ENCODE measurements around the gene KRABD2.
A peak's percentile ranks its signal among the peaks of the same experiment; 100 is the strongest.
"Not testable (repeated sequence)": the region's sequence is repeated elsewhere in the genome, so short reads cannot be mapped to it uniquely, and the experiment has no call there.

Gene KRABD2

GRCh38 chr17:8382880-8383142 lies 6.3 kb upstream of the KRABD2 start:
- no peak for DNase-seq
- Histone ChIP-seq H3K27me3 (no peaks in the 10 kb centered on the region), H3K27ac (peak overlapping the region; percentile 91 to 95 (median 93)), H3K4me1 (peaks cover 16 to 46% (median 34%) of the 10 kb centered on the region in 4 donors), H3K4me3 (peak overlapping the region; percentile 36 to 71 (median 58)), H3K36me3 (peaks cover 0 to 38% (median 8%) of the 10 kb centered on the region in 4 donors), H3K9me3 (no peaks in the 10 kb centered on the region)
- 0% methylated on average over 3 to 15 of the region's 15 CpGs for WGBS, 2 donors (ENCODE audit: low coverage in 1 of 2)
- intact Hi-C loops (cut with DNase I; ENCODE audit: low total_unique reads) (no loop called here), in situ Hi-C loops (cut with MboI; ENCODE audit: low pct_ligation_motif_present in 1 of 4, low pct_unique_long_range_greater_than_20kb in 1 of 4, low sequenced_read_pairs in 3 of 4) (no loop called here)
- TF ChIP-seq EP300 (IDR thresholded peaks at IDR 0.05; ENCODE audit: low read depth) (no peak), POLR2A (IDR thresholded peaks at IDR 0.05) (no peak), CTCF (IDR thresholded peaks at IDR 0.05) (no peak), POLR2AphosphoS5 (IDR thresholded peaks at IDR 0.05) (no peak)

- Histone ChIP-seq H3K4me1 (peaks cover 16 to 52% (median 35%) of the 10 kb centered on the region in 4 donors), H3K9me3 (no peaks in the 10 kb centered on the region), H3K36me3 (peaks cover 0 to 41% (median 9%) of the 10 kb centered on the region in 4 donors), H3K27ac (peak overlapping the region; percentile 91 to 95 (median 93)), H3K27me3 (no peaks in the 10 kb centered on the region), H3K4me3 (peak overlapping the region; percentile 36 to 71 (median 58))
- TF ChIP-seq POLR2AphosphoS5 (IDR thresholded peaks at IDR 0.05) (no peak), POLR2A (IDR thresholded peaks at IDR 0.05) (no peak), CTCF (IDR thresholded peaks at IDR 0.05) (no peak)
- in situ Hi-C loops (cut with MboI; ENCODE audit: low pct_ligation_motif_present in 1 of 4, low pct_unique_long_range_greater_than_20kb in 1 of 4, low sequenced_read_pairs in 3 of 4) = no loop called here
- intact Hi-C loops (cut with DNase I; ENCODE audit: low total_unique reads) = no loop called here
- WGBS, 2 donors (ENCODE audit: low coverage in 1 of 2) = 3 to 15% methylated on average over 11 to 27 of the region's 27 CpGs
- no peak for DNase-seq
These were observed 5.8 kb upstream of the KRABD2 start for GRCh38 chr17:8382052-8382879.

GRCh38 chr17:8380049-8380448 lies 3.5 kb upstream of the KRABD2 start:
- Histone ChIP-seq H3K27me3 (no peaks in the 10 kb centered on the region), H3K36me3 (peaks cover 0 to 41% (median 9%) of the 10 kb centered on the region in 4 donors), H3K4me3 (no peak overlapping the region), H3K4me1 (peaks cover 16 to 65% (median 50%) of the 10 kb centered on the region in 4 donors), H3K9me3 (no peaks in the 10 kb centered on the region), H3K27ac (no peak overlapping the region)
- in situ Hi-C loops (cut with MboI; ENCODE audit: low pct_ligation_motif_present in 1 of 4, low pct_unique_long_range_greater_than_20kb in 1 of 4, low sequenced_read_pairs in 3 of 4) (no loop called here), intact Hi-C loops (cut with DNase I; ENCODE audit: low total_unique reads) (no loop called here)
- WGBS, 2 donors (ENCODE audit: low coverage in 1 of 2) = 38 to 44% methylated on average over 3 of the region's 3 CpGs
- TF ChIP-seq CTCF (IDR thresholded peaks at IDR 0.05) = no peak
- no peak for TF ChIP-seq POLR2AphosphoS5 (IDR thresholded peaks at IDR 0.05)
- DNase-seq = no peak

GRCh38 chr17:8378117-8378516 lies 1.6 kb upstream of the KRABD2 start:
- Histone ChIP-seq H3K36me3 (peaks cover 0 to 41% (median 9%) of the 10 kb centered on the region in 4 donors), H3K27ac (peak overlapping the region in 3 of 4 donors; percentile 85 to 87 (median 86)), H3K4me1 (peaks cover 11 to 57% (median 39%) of the 10 kb centered on the region in 4 donors)
- WGBS, 2 donors (ENCODE audit: low coverage in 1 of 2) = 69 to 73% methylated on average over 2 to 8 of the region's 8 CpGs
- in situ Hi-C loops (cut with MboI; ENCODE audit: low pct_ligation_motif_present in 1 of 4, low pct_unique_long_range_greater_than_20kb in 1 of 4, low sequenced_read_pairs in 3 of 4); intact Hi-C loops (cut with DNase I; ENCODE audit: low total_unique reads); H3K9me3 ChIP-seq; H3K27me3 ChIP-seq; DNase-seq; H3K4me3 ChIP-seq: not testable (repeated sequence)

GRCh38 chr17:8377422-8377821 lies 918 bp upstream of the KRABD2 start:
- Histone ChIP-seq H3K27me3 (no peaks in the 10 kb centered on the region), H3K36me3 (peaks cover 0 to 41% (median 9%) of the 10 kb centered on the region in 4 donors), H3K4me3 (no peak overlapping the region), H3K4me1 (peaks cover 11 to 57% (median 39%) of the 10 kb centered on the region in 4 donors), H3K27ac (peak overlapping the region; percentile 85 to 87 (median 86)), H3K9me3 (no peaks in the 10 kb centered on the region)
- WGBS, 2 donors (ENCODE audit: low coverage in 1 of 2) = 60 to 69% methylated on average over 4 of the region's 4 CpGs
- TF ChIP-seq EP300 (IDR thresholded peaks at IDR 0.05; ENCODE audit: low read depth) (no peak), POLR2A (IDR thresholded peaks at IDR 0.05) (no peak), POLR2AphosphoS5 (IDR thresholded peaks at IDR 0.05) (no peak), CTCF (IDR thresholded peaks at IDR 0.05) (no peak)
- in situ Hi-C loops (cut with MboI; ENCODE audit: low pct_ligation_motif_present in 1 of 4, low pct_unique_long_range_greater_than_20kb in 1 of 4, low sequenced_read_pairs in 3 of 4) (no loop called here), intact Hi-C loops (cut with DNase I; ENCODE audit: low total_unique reads) (no loop called here)
- no peak for DNase-seq
